Stimulated activated memory B cell treated with anti-CD40 and anti-IgM and Interleukin-4, amounts not matched to agents 10 μg/mL and 1 μg/mL and 100 μg/mL, for 72 hours (primary cell): ENCODE measurements around the gene HM13.
A peak's percentile ranks its signal among the peaks of the same experiment; 100 is the strongest.
"Not testable (repeated sequence)": the region's sequence is repeated elsewhere in the genome, so short reads cannot be mapped to it uniquely, and the experiment has no call there.

Experiments
- ATAC-seq: fragments of 150-1000 bp; cut with Tn5 transposase; 2 replicates; pipeline ENCODE4 v1.10.0; 2021
- H3K27ac Mint-ChIP-seq: one replicate; pipeline ENCODE4 v1.8.0; 2022; ENCODE audit warnings: mild to moderate bottlenecking, mixed read lengths
- H3K27me3 Mint-ChIP-seq: one replicate; pipeline ENCODE4 v1.8.0; 2022; ENCODE audit warnings: mixed read lengths
- H3K36me3 Mint-ChIP-seq: one replicate; pipeline ENCODE4 v1.8.0; 2022; ENCODE audit warnings: mixed read lengths
- H3K4me1 Mint-ChIP-seq: one replicate; pipeline ENCODE4 v1.8.0; 2022; ENCODE audit warnings: mixed read lengths
- H3K4me3 Mint-ChIP-seq: one replicate; pipeline ENCODE4 v1.8.0; 2022; ENCODE audit warnings: mild to moderate bottlenecking, moderate library complexity, mixed read lengths
- H3K9me3 Mint-ChIP-seq: one replicate; pipeline ENCODE4 v1.8.0; 2022; ENCODE audit warnings: mixed read lengths

Gene HM13, protein sequence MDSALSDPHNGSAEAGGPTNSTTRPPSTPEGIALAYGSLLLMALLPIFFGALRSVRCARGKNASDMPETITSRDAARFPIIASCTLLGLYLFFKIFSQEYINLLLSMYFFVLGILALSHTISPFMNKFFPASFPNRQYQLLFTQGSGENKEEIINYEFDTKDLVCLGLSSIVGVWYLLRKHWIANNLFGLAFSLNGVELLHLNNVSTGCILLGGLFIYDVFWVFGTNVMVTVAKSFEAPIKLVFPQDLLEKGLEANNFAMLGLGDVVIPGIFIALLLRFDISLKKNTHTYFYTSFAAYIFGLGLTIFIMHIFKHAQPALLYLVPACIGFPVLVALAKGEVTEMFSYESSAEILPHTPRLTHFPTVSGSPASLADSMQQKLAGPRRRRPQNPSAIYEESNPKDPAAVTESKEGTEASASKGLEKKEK

DNA sequence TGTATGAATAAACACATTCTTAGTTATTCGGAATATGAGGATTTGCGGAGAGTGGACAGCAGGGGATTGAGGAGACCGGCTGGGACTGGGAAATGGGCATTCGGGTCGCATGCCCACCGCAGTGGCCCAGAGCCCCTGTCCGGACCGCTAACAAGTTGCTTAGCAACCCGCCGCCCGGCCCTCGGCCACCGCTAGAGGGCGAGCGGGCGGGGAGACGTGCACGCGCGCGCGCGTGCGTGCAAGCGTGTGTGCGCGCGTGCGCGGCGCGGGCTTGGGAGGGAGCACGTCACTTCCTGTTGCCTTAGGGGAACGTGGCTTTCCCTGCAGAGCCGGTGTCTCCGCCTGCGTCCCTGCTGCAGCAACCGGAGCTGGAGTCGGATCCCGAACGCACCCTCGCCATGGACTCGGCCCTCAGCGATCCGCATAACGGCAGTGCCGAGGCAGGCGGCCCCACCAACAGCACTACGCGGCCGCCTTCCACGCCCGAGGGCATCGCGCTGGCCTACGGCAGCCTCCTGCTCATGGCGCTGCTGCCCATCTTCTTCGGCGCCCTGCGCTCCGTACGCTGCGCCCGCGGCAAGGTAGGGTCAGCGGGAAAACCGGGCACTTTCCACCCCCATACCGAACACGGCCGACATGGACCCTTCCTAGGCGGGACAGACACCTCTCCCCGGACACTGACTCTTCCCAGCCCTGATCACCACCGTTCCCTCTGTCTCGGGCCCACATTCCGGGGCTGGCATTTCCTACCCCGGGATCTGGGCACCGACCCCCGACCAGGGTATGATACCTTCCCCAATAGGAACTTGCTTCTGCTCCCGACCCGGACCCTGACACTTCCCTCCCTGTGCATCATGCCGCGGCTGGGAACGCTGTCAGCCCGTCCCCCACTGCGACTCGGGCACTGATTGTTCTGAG, at the start of gene HM13:
Gene HM13, plus strand, starts transcription at position 289 of the 918 bp plus-strand sequence. Its CDS starts 110 bp downstream, at position 399.
- Mint-ChIP-seq H3K27me3 (peaks cover 1% of the 10 kb centered on the region), H3K4me3 (no peak within 1 kb of the TSS), H3K4me1 (peaks cover 11% of the 10 kb centered on the region), H3K36me3 (peaks cover 5% of the 10 kb centered on the region), H3K9me3 (no peaks in the 10 kb centered on the region), H3K27ac (no peak within 1 kb of the TSS)
- peak; percentile 95 for ATAC-seq

DNA sequence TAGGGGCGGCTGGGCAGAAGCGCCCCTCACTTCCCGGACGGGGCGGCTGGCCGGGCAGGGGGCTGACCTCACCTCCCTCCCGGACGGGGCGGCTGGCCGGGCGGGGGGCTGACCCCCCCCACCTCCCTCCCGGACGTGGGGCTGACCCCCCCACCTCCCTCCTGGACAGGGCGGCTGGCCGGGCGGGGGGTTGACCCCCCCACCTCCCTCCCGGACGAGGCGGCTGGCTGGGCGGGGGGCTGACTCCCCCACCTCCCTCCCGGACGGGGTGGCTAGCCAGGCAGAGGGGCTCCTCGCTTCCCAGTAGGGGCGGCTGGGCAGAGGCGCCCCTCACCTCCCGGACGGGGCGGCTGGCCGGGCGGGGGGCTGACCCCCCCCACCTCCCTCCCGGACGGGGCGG, 43.3 kb upstream of the HM13 start:
- H3K4me1 Mint-ChIP-seq = peaks cover 32% of the 10 kb centered on the region
- H3K27ac Mint-ChIP-seq, ATAC-seq, H3K36me3 Mint-ChIP-seq, H3K4me3 Mint-ChIP-seq, H3K9me3 Mint-ChIP-seq: not testable (repeated sequence)
- H3K27me3 Mint-ChIP-seq = peaks cover 18% of the 10 kb centered on the region

DNA sequence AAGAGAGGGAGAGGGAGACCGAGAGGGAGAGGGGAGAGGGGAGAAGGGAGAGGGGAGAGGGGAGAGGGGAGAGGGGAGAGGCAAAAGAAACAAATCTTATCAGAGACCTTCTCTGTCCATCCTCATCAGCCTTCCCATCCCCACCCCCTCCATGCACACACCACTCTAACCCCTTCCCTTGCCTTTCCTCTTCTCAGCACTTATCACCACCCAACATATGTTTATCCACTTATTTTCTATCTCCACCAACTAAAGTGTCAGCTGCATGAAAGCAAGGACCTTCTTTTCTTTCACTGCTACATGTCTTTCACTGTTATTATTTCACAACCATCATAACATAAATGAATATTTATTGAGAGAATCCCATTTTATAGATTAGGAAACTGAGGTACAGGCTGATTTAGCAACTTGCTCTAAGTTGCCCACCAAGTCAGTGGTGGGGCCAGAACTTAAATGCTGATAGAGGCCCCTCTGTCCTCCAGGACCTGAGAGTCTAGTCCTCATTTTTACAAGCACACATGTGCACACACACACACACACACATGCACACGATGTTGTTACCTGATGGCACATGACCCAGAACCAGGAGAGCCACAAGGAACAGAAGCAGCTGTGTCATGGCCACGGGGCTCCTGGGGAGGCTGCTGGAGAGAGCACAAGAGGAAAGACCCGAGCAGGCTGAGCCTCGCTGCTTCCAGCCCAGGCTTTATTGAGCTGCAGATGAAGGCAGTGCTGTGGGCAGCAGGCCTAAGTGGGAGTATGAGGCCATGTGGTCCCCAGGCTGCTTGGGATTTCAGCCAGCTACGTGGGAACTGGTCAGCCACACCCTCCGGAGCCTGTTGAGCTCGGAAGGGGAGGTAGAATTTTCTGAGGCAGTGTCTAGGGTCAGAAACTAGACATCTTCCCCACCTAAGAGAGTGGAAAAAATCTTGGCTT, 41.6 kb upstream of the HM13 start:
- Mint-ChIP-seq H3K36me3 (no peaks in the 10 kb centered on the region), H3K4me3 (no peak overlapping the region), H3K27me3 (peaks cover 35% of the 10 kb centered on the region), H3K27ac (no peak overlapping the region), H3K4me1 (peaks cover 32% of the 10 kb centered on the region), H3K9me3 (no peaks in the 10 kb centered on the region)
- no peak for ATAC-seq

DNA sequence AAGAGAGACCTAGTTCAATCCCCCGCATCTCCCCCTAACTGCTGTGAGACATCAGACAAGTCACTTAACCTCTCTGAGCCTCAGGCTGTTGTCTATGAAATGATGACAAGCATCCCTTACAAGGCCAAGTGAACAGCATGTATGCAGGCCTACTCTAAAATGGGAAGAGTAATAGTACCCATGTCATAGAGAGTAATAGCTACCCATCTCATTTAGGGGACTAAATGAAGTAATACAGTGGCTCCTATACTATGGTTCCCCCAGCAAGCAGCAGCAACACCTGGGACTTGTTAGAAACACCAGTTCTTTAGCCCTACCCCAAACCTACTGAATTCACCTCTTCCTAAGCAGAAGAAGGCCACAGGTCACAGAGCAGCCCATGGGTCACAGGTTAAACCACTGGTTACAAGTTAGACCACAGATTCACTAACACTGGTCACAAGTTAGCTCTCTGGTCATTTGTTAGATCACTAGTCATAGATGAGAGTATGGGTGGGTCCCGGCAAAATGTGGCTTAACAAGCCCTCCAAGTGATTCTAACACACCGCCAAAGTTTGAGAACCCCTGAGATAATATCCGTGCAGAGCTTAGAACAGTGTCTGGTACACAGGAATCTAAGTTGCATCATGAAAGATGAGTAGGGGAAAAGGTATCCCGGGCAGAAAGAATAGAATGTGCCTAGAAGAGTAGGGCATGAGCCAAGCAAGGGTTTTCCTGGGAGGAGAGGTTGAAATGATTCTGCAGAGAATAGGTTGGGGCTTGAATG, 40.7 kb upstream of the HM13 start:
- Mint-ChIP-seq H3K4me3 (no peak overlapping the region), H3K9me3 (no peaks in the 10 kb centered on the region), H3K4me1 (peaks cover 32% of the 10 kb centered on the region), H3K36me3 (no peaks in the 10 kb centered on the region), H3K27ac (peak overlapping the region; percentile 66), H3K27me3 (peaks cover 43% of the 10 kb centered on the region)
- no peak for ATAC-seq

DNA sequence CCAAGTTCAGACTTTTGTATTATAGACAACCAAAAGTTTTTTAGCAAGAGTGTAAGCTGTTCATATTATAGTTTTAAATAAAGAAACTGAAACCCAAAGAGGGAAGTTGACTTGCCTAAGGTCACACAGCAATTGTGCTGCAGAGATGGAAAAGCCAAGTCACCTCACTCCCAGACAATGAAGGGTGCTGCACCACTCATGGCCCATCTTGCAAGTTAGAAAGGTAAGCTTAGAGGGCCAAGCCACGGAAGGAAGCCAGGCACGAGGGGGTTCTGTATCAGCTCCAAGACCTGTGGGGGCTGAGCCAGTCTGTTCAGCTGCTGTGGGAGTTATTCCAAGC, 40.2 kb upstream of the HM13 start:
- H3K4me3 Mint-ChIP-seq = no peak overlapping the region
- no peaks in the 10 kb centered on the region for H3K9me3 Mint-ChIP-seq
- peak overlapping the region; percentile 66 for H3K27ac Mint-ChIP-seq
- H3K27me3 Mint-ChIP-seq = peaks cover 44% of the 10 kb centered on the region
- peaks cover 32% of the 10 kb centered on the region for H3K4me1 Mint-ChIP-seq
- H3K36me3 Mint-ChIP-seq = no peaks in the 10 kb centered on the region
- peak; percentile 77 for ATAC-seq

DNA sequence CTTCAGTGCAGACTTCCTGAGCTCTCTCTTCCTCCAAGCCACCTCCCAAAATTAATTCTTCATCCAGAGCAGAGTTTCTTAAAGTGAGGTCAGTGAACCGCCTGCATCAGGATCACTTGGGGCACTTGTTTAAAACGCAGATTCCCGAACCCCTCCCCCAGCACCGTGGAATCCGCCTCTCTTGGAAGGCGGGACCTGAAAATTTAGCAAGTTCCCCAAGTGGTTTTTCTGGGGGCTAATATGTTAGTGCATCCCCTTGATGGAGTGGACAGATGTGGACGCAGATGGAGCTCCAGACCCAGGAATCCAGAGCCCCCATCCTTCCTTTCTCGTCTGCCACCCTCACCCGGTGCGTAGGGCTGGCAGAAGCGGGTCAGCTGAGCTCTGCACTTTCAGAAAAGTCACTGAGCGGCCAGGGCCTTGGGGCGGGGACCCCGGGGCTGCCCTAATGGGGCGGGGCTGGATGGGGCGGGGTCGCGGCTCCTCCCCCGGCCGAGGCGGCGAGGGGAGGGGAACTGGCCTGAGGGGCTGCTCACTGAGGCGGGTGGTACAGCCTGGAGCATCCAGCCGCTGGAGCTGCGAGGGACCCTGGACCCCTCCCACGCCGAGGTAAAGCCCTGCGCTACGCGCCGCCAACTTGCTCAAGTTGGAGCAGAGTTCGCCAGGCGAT, 39.3 kb upstream of the HM13 start, which contains the start of the genes DEFB124 and REM1:
Gene DEFB124, minus strand, starts transcription at position 370 of the 670 bp plus-strand sequence. CDS start 2,114 bp downstream, outside the sequence.
Gene REM1, plus strand, starts transcription at position 531 of the 670 bp plus-strand sequence. CDS start 1,158 bp downstream, outside the sequence.
- H3K36me3 Mint-ChIP-seq = no peaks in the 10 kb centered on the region
- H3K9me3 Mint-ChIP-seq = no peaks in the 10 kb centered on the region
- peak; percentile 31 for ATAC-seq
- H3K4me3 Mint-ChIP-seq = peak within 1 kb of the TSS; percentile 25
- H3K27me3 Mint-ChIP-seq = peaks cover 44% of the 10 kb centered on the region
- peak within 1 kb of the TSS; percentile 66 for H3K27ac Mint-ChIP-seq
- peaks cover 32% of the 10 kb centered on the region for H3K4me1 Mint-ChIP-seq

DNA sequence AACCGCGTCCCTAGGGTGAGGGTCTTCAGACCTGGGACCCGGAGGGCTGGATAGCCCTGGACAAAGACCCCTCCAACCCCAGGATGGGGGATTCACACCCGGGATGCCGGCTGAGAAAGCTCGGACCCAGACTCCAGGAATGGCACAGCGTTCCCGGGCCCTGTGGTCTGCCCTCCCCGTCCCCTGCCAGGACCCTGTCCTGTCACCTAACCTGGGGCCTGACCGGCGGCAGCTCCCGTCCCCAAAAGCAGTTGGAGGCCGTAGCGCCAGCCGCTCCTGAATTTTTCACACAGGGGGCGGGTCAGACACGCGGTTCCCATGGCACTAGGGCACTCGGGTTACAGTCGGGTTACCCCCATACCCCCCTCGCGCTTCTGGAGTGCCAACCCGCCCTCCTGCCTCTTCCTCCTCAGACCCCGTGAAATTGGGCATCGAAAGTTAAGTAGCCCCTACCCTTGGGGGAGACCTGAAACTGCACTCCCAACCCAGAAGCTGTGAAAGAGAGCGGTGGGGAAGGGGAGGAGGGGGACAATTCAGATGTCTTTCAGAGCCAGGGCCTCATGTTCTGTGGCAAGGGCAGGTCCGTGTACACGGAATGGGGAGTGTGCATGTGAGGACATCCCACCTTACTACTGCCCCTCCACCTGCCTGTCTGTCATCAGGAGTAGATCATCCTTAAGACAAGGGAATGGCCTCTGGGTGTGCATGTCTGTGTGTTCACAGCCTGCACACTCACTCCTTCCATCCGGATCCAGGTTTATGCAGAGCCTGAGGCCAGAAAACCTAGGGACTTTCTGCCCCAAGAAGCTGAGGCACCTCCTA, 38.6 kb upstream of the HM13 start:
- H3K27ac Mint-ChIP-seq = no peak overlapping the region
- H3K9me3 Mint-ChIP-seq = no peaks in the 10 kb centered on the region
- H3K4me3 Mint-ChIP-seq = no peak overlapping the region
- H3K4me1 Mint-ChIP-seq = peaks cover 32% of the 10 kb centered on the region
- peaks cover 44% of the 10 kb centered on the region for H3K27me3 Mint-ChIP-seq
- no peak for ATAC-seq
- no peaks in the 10 kb centered on the region for H3K36me3 Mint-ChIP-seq

DNA sequence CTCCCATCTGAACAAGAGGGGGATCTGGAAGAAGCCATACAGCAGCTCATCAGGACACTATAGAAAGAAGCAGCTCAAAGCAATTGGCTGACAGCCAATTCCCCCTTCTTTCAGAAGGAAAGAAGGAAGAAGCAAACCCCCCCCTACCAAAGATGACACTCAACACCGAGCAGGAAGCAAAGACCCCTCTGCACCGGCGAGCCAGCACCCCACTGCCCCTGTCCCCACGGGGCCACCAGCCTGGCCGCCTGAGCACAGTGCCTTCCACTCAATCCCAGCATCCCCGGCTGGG, 38.0 kb upstream of the HM13 start:
- H3K9me3 Mint-ChIP-seq = no peaks in the 10 kb centered on the region
- H3K27me3 Mint-ChIP-seq = peaks cover 48% of the 10 kb centered on the region
- no peaks in the 10 kb centered on the region for H3K36me3 Mint-ChIP-seq
- H3K4me1 Mint-ChIP-seq = peaks cover 32% of the 10 kb centered on the region
- no peak overlapping the region for H3K4me3 Mint-ChIP-seq
- H3K27ac Mint-ChIP-seq = no peak overlapping the region
- ATAC-seq = no peak

DNA sequence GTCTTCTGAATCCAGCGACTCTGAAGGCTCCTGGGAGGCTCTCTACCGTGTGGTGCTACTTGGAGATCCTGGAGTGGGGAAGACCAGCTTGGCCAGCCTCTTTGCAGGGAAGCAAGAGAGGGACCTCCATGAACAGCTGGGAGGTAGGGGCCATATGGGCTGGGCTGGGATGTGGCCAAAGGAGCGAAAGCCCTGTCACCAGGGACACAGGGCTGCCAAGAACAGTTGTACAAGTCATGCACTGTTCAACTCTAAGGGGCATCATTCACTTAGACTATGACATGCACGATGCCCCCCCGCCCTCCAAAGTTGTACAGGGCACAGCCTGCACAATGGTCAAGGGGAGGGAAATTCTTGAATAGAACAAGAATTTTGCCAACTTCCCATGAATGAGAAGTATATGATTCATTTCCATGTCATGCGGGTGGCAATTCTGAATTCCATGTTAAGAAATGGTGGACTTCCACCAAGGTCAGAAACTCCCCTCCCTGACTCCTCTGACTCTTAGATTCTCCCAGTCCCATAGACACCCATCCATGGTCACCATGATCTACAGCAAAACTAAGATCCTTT, 37.5 kb upstream of the HM13 start:
- ATAC-seq = no peak
- H3K27ac Mint-ChIP-seq = no peak overlapping the region
- no peaks in the 10 kb centered on the region for H3K36me3 Mint-ChIP-seq
- H3K4me3 Mint-ChIP-seq = no peak overlapping the region
- H3K27me3 Mint-ChIP-seq = peaks cover 53% of the 10 kb centered on the region
- no peaks in the 10 kb centered on the region for H3K9me3 Mint-ChIP-seq
- peaks cover 32% of the 10 kb centered on the region for H3K4me1 Mint-ChIP-seq

DNA sequence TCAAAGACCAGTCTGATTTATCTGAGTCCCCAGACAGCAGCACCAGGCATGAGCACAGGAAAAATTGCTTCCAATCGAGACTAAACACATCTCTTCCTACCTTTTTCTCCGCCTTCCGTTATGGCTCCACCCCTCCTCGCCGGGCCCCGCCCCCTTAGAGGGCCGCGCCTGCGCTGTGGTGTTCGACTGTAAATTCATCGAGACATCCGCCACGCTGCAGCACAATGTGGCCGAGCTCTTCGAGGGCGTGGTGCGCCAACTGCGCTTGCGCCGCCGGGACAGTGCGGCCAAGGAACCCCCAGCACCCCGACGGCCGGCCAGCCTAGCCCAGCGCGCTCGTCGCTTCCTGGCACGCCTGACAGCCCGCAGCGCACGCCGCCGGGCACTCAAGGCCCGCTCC, 30.2 kb upstream of the HM13 start:
- Mint-ChIP-seq H3K9me3 (no peaks in the 10 kb centered on the region), H3K27ac (no peak overlapping the region), H3K4me1 (no peaks in the 10 kb centered on the region), H3K36me3 (no peaks in the 10 kb centered on the region), H3K27me3 (peaks cover 54% of the 10 kb centered on the region), H3K4me3 (no peak overlapping the region)
- no peak for ATAC-seq

DNA sequence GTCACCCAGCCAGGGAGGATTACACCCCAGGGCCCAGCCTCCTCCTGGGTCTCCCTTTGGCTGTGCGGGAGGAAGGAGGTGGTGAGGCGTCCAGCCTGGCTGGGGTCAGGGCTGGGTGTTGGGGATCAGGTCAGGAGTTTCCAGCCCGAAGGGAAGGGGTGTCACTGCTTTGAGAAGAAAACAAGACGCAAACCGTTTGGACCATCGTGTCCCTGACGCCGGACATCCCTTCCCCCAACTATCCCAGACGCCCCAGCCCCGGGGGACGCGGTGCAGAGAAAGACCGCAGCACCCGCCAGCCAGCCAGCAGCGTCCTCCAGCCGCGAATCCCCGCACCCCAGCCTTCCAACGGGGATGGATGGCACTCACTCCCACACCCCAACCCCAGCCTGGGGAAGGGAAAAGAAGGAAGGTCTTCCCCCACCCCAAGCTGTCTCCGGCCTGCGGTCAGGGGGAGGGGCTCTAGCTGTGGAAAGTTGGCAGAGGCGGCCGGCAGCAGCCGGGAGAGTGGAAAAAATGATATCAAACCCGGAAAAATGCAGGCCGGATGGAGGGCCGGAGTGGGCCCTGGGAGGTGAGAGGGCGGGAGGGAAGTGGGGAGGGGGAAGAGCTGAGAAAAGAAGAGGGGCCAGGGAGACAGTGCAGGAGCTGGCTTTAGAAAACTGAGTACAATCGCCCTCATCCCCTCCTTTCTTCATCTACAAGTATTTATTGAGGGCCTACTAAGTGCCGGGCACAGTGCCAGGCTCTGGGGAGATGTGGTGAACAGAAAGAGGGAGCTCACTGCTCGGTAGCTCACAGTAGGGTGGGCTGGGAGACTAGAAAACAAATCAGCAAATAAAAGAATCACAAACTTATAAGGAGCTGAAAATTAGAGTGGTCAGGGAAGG, 28.5 kb upstream of the HM13 start:
- no peak for ATAC-seq
- Mint-ChIP-seq H3K4me1 (no peaks in the 10 kb centered on the region), H3K27me3 (peaks cover 54% of the 10 kb centered on the region), H3K4me3 (no peak overlapping the region), H3K27ac (no peak overlapping the region), H3K36me3 (no peaks in the 10 kb centered on the region), H3K9me3 (no peaks in the 10 kb centered on the region)

DNA sequence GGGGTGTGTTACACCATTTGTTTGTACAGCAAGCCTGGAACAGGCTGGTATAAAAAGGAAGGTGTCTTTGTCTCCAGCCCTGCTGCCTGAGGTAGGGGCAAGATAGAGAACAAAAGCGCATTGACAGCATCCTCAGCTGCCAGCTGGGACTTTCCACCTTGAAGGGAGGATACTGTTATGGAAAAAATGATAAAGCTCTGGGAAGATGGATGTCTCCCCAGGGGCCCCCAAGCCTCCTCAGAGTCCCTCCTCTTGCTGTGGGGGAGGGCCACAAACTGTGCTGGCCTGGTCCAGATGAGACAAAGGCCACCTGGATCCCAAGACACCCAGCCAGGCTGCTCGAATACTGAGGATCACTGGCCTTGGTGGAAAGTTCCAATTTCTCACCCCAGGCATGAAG, 26.1 kb upstream of the HM13 start:
- no peak overlapping the region for H3K27ac Mint-ChIP-seq
- ATAC-seq = no peak
- no peaks in the 10 kb centered on the region for H3K36me3 Mint-ChIP-seq
- no peaks in the 10 kb centered on the region for H3K4me1 Mint-ChIP-seq
- H3K27me3 Mint-ChIP-seq = peaks cover 32% of the 10 kb centered on the region
- H3K4me3 Mint-ChIP-seq = no peak overlapping the region
- no peaks in the 10 kb centered on the region for H3K9me3 Mint-ChIP-seq
